Activated gamma-delta T cell treated with anti-CD3 and anti-CD28 coated beads, Interleukin-2, amount 50 U/mL, for 16 hours (primary cell): Measurements from ENCODE around the gene AVPR1B.

Experiments
- DNase-seq: peaks from one replicate; pipeline ENCODE4 v3.0.0-alpha.2; 2020; ENCODE audit warnings: low read depth

The AVPR1B gene, protein sequence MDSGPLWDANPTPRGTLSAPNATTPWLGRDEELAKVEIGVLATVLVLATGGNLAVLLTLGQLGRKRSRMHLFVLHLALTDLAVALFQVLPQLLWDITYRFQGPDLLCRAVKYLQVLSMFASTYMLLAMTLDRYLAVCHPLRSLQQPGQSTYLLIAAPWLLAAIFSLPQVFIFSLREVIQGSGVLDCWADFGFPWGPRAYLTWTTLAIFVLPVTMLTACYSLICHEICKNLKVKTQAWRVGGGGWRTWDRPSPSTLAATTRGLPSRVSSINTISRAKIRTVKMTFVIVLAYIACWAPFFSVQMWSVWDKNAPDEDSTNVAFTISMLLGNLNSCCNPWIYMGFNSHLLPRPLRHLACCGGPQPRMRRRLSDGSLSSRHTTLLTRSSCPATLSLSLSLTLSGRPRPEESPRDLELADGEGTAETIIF

DNA sequence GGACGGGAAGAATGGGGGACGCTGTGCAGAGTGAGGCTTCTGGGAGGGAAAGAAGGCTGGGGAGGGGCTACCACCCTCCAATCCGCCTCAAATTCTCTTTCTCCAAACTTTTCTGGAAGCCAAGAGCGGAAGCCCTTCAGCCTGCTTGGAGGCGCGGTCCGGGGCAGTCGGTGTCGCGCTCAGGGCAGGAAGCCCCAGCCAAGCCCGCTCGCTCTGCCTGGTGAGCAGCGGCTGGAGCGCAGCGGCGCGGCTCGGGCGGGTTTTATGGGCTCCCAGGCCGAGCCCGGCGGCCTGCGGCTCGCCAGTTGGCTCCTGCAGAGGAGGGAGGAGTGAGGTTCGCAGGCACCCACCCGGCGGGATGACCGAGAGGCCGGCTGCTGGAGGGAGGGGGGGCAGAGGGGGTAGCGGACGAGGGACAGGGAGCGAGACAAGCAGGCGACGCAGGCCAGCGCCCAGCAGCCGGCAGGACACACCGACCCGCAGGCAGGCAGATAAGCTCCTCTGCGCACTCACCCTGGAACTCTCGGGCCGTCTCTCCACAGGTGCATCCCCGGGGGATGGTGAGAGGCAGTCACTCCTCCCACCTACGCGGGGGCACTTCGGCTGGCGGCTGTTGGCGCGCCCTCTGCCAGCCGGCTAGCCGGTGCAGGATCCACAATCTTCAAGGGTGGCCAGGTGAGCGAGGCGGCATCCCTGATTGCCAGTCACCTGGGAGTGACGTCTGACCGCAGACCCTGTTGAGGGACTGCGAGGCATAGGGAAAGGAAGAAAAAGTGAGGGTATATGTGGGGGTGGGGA, at the start of gene AVPR1B:
TSS of gene AVPR1B (minus strand) at position 238 of the 798 bp plus-strand sequence. CDS start 498 bp downstream, outside the sequence.
- DNase-seq, result no peak

DNA sequence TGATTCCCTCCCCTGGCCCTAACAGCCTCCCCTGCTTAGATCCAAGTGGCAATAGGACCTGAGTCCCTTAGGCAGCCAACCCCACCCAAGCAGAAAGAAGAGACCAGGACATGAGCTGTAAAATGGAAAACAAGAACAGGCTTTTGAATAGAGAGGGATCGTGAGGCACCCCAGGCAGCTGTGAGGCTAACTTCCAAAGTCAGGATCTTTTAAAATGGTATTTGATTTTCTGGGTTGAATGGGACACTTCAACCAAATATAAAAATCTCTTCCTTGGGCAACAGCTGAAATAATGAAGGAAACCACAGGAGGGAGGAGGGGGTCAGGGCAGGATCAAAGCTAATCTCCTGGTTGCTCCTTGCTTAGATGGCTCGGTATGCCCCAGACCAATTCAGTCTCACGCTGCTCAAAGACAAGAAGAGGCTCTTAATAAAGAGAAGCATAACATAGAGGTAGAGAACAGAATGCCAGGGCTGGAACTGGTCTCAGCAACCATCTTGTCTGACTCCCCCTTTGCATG, 28.6 kb upstream of the AVPR1B start:
- DNase-seq, result no peak

DNA sequence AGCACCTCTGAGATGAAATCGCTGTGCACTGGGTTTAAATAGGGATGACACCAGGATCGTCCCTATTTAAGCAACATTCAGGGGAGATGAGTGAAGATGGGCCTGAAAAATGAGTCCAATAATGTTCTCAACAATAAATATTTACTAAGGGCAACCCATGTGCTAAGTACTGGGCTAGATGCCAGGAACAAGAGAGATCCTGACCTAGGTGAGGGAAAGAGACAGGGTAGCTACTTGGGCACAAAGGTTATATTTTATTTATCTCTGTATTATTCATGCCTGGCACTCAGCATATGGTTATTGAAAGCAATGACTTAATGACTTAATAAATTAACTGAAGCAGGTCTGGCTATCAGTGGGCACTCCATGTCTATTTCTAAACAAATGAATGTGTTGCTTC, 27.4 kb upstream of the AVPR1B start:
- no peak for DNase-seq

DNA sequence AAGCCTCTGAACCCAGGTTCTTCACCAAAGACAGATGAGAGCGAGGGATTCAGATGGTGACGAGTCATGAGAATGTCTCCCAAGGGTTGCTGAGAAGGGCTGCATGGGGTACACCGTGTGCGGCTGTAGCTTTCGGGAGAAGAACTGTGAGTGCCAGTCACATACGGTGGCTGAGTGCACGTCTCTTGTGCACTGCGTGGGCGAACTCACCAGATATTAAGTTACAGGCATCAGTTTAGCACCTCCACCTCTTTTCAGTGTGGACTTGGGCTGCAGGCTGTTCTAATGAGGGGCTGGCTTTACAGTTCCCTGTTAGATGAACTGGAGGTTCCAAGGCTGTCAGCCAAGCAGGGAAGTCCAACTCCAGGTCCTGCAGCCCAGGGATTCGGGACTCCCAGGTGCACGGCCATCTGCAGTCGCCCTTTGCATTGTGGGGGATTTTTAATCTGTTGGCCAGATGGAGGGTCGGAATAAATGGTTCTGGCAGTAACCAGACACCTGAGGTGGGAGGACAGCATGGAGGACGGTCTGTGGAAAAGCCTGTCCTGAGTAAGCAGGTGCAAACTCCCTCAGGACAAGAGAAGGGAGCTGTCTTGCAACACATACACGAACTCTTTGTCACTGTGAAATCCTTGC, 26.5 kb upstream of the AVPR1B start:
- no peak for DNase-seq

DNA sequence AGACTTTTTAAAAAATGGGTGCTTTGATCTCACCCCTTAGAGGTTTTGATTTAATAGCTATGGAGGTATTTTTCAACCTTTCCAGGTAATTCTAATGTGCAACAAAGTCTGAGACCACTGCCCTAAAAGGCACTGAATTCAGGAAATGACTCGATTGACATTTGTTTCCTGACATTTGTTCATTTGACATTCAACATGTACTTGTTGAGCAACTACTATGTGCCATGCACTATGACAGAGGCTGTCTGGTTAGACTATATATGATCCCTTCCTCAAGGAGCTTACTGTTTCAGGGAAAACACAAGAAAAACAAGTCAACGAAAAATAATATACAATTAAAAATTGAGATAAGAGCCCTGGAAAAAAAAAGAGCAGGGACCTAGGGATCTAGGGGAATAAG, 25.6 kb upstream of the AVPR1B start:
- no peak for DNase-seq

DNA sequence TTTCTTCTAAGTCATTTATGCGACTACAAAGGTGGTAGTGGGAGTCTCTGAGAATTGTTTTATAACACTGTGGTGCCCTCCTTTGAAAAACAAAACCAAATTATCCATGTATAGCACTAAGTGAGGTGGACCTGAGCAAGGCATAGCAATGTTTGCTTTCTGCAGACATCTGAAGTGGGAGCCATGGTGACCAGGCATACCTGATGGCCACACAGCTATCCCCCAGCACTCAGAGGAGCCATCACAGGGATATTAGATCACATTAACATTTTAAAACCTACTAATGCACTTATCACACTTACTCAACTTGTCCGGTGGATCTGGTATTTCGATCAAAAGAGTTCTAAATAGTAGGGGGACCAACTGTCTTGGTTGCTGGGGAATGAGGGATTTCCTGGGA, 24.8 kb upstream of the AVPR1B start:
- no peak for DNase-seq

DNA sequence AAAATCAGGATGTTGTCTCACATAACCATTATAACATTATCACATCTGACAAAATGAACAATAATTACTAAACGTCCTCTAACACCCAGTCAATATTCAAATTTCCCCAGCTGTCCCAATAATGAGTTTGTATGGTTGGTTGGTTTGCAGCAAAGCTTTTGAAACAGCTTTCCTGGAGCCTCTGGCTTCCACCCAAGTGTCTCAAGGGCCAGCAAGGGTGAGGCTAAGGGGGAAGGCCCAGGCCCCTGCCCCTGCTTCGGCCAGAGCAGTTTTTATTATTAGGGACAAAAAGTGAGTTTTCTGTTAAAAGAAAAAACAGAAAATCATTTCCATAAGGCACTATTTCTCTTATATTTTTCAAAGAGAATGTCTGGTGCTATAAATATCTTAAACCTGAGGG, 19.1 kb upstream of the AVPR1B start:
- no peak for DNase-seq

DNA sequence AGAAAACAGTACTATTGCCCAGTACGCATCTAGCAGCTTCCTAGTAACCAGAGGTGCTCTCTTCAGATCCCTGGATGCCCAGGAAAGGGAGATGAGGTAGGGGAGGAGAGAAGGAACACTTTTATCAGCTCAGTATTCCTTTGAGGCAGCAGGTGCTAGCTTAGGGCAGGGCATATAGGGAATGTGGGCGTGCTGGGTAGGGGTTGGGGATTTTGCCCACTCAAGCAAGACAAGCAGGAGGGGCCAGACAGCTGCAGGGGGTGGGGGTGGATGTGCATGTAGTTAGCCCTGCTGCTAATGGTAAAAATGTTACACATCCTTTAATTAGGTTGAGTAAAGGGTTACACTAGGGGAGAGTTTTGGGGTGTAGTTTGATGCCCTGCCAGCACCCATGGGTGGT, 18.1 kb upstream of the AVPR1B start:
- DNase-seq, result no peak

DNA sequence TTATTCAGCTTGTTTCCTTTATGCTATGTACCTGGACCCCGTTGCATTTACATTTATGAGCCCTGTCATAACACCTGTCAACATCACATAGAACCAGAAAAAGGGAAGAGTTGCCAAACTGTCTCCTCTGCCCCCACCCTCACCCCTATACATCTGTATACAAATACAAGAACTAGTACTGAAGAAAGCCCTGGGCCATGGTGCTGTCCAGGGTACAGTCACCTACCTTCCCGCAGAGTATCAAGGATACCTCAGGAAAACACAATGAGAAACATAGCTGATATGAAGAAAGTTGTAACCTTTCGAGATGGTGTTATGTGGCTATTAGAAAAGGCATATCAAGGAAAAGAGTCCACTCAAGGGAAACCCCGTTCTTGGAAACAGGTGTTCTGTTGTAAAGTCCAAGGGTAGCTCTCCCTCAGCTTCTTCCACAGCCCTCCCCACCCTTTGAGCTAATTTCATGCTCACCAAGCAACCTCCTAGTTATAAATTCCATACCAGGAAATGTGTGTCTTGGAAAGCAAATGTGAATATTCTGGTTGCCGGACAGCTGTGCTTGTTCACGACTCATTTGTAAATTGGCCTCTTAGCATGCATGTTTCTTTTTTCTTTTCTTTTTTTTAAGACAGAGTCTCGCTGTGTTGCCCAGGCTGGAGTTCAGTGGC, 16.7 kb upstream of the AVPR1B start:
- DNase-seq, result no peak

DNA sequence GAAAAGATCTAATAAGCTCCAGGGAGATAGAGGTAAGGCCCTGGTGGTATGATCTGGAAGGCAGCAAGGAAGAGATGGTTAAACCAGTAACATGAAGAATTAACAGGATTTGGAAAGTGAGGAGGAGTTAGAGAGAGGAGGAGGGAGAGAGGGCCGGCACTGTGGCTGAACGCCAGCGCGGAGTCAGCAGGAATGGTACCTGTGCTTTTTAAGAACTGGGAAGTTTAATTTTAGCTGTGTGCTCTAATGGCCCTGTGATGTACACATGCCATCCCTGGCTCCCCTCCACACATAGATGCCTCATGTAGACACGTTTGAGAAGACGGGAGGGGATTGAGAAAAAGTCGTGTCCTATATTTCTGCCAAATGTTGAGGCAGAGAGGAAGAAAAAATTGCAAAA, 13.8 kb upstream of the AVPR1B start:
- no peak for DNase-seq

DNA sequence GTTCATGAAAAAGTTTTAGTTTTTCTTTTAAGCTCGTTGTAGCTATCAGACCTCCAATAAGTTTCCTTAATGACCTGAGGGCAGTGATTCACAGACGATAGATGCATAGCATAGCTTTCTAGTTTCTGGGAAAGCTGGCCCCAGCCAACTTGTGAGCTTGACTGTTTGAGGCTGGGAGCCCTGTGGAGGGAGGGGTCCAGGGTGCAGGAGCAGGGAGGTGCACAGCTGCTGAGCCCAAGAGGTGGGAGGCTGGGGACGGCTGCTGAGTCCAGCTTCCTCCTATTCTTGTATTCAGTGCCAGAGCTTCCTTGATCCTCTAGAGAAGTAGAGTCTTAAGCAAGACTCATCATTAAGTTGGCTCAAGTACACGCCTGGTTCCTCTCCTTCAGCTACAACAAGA, 11.0 kb upstream of the AVPR1B start:
- DNase-seq, result no peak

DNA sequence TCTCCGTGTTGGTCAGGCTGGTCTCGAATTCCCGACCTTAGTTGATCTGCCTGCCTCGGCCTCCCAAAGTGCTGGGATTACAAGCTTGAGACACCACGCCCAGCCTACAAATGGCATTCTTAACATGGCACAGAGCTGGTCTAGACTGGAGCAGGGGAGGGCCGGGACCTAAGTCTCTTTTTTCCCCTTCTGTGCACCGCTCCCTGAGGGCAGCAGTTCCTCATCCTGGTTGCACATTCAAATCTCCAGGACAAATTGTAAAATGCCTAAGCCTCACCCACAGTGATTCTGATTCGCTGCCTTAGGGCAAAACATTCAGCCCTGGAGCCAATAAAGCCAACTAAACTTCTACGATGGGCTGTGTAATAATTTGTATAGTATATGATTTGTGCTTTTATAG, 10.1 kb upstream of the AVPR1B start:
- no peak for DNase-seq

DNA sequence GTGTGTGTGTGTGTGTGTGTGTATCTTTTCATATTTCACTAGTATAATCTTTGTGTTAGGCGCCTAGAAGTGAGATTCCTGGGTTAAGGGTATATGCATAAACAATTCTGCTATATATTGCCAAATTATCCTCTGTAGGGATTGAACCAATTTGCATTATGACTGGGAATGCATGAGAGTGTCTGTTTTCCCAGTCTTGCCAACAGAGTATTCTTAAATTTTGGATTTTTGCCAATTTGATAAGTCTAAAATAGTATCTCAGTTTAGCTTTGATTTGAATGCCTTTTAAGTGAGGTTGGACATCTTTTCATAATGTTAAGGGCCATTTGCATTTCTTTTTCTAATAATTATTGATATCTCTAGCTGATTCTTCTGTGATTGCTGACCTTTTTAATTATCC, 8.2 kb upstream of the AVPR1B start:
- no peak for DNase-seq

DNA sequence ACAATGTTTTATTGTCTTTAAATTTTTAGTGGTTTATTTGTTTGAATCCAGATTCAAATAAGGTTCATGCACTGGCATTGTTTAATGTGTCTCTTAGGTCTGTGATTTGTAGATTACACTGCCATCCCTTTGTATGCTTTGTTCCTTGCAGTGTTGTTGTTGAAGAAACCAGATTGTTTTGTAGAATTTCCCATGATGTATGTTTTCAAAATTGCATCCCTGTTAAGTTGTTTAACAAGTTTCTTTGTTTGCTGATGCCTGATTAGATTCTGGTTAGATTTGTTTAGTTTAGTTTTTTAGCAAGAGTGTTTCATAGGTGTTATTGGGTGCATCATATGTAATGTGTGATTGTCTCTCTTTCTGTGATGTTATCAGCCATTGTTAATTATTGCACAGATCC, 5.5 kb upstream of the AVPR1B start:
- DNase-seq, result no peak

DNA sequence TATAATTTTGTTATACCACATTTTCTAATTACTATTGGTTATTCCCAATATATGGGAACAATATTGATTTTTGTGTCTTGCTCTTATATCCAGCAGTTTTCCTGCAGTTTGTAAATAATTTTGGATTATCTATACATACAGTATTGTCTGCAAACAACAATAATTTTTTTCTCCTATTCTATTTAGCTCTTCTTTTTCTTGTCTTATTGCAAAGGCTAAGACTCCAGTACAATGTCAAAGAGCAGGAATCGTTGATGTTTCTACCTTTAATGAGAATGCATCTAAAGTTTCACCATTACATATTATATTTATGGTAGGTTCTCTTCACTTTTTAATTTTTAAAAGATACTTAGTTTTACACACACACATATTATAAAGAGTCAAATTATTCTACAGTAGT, 4.1 kb upstream of the AVPR1B start:
- no peak for DNase-seq

DNA sequence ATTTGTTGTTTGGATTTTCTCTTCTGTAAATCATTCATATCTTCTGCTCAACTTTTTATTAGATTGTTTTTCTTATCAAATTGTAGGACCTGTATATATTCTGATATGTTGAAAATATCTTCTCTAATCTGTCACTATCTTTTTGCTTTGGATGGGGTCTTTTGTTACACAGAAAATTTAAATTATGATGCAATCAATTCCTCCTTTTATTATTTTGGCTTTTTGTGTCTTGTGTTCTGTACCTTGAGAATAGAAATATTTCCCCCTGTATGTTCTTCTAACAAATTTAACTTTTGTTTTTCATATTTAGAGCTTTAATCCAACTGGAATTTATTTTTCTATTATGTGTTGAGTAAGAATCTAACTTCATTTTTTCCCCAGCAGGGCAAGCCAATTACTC, 3.2 kb upstream of the AVPR1B start:
- no peak for DNase-seq

DNA sequence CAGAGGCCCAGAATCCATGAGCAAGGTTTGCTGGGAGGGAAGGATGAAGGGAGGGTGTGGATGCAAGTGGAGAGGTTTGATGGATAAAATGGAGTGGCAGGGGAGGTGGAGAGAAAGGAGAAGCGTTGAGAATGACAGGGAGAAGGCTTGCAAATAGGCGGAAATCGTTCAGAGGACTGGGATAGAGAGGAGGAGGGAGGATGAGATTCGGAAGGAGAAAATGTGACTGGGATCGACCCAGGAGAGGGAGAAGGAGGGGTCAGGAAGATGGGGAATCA, 376 bp downstream of the AVPR1B start:
- no peak for DNase-seq

DNA sequence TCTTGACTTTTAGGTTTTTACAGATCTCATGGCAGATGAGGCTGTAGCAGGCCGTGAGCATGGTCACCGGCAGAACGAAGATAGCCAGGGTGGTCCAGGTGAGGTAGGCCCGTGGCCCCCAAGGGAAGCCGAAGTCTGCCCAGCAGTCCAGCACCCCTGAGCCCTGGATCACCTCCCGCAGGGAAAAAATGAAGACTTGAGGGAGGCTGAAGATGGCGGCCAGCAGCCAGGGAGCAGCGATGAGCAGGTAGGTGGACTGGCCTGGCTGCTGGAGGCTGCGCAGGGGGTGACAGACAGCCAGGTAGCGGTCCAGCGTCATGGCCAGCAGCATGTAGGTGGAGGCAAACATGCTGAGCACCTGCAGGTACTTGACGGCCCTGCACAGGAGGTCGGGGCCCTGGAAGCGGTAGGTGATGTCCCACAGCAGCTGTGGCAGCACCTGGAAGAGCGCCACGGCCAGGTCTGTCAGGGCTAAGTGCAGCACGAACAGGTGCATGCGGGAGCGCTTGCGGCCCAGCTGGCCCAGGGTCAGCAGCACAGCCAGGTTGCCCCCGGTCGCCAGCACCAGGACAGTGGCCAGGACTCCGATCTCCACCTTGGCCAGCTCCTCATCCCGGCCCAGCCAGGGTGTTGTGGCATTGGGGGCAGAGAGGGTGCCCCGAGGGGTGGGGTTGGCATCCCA, 856 bp downstream of the AVPR1B start:
- DNase-seq, result no peak

DNA sequence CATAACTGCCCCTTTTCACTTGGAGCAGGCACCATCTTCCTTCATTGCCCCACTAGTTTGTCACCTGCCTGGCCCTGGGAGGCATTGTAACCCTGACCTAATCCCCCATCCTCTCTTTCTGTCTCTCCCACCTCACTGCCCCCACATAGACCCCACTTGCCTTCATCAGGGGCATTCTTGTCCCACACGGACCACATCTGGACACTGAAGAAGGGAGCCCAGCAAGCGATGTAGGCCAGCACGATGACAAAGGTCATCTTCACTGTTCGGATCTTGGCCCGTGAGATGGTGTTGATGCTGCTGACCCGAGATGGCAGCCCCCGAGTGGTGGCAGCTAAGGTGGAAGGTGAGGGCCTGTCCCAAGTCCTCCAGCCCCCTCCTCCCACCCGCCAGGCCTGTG, 1.4 kb downstream of the AVPR1B start:
- no peak for DNase-seq

DNA sequence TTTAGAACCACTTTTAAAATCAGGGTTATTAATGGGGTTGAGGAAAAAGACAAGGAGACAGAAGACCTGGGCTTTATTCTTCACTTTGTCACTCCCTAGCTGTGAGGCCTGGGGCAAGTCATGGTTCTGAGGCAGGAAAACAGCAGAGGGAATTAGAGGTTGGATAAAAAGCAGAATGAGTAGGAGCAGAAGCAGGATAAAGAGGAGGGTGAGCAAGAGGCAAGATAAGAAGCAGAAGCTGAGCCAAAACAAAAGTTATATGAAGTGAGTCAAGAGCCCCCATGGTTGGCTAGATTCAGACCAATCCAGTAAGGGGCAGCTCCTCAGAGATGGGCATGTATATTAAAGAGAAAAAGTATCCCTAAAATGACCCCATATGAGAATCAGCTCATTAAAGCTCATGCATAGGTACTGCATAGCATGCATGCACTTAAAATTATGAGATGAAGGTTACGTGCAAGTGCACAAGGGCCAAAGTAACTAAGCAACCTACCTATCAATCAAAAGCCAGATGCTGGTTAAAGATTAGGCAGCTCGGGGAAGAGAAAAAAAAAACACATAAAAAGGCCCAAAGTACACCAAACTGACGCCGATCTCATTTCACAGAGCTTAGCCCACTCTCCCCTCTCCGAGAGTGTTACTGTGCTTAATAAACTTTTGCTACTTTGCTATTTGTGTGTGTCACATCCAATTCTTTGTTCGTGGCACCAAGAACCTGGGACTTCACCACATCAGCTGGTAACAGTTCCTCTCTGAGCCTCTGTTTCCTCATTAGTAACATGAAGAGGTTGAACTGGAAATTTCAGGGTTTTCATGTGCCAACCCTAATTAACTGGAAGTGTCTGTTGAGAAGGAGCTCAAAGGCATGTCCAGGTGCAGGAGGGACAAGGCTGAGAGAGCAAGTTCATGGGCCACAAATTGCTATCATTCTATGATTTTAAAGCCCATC, 2.2 kb downstream of the AVPR1B start:
- no peak for DNase-seq
